Activated CD8-positive, alpha-beta T cell treated with anti-CD3 and anti-CD28 coated beads for 36 hours (primary cell): Measurements from ENCODE around the gene DMRT1. TPM values are rescaled to one million over a fixed set of nuclear protein-coding genes. Genes with fewer than 3 reads are reported as not detected.

ENCODE experiments used
- ATAC-seq: fragments of 200-7000 bp; cut with Tn5 transposase; one replicate; pipeline ENCODE4 v1.10.0; 2021; ENCODE audit warnings: mild to moderate bottlenecking, moderate library complexity
- CTCF ChIA-PET: fragments of 350-600 bp; sonication (Branson Sonifier 250); formaldehyde crosslinking; loops from one replicate; lab custom pipeline; 2021; ENCODE audit warnings: antibody characterized with exemption; lab: Charles Lee
- POLR2A ChIA-PET: fragments of 350-600 bp; sonication (Branson Sonifier 250); formaldehyde crosslinking; loops from one replicate; lab custom pipeline; 2021; ENCODE audit warnings: antibody characterized with exemption; lab: Charles Lee
- DNase-seq: peaks from one replicate; pipeline ENCODE4 v3.0.0-alpha.2; 2020
- H3K27ac Mint-ChIP-seq: one replicate; pipeline ENCODE4 v1.8.0; 2021; ENCODE audit warnings: mild to moderate bottlenecking, mixed read lengths
- H3K27me3 Mint-ChIP-seq: one replicate; pipeline ENCODE4 v1.8.0; 2021; ENCODE audit warnings: mixed read lengths
- H3K36me3 Mint-ChIP-seq: one replicate; pipeline ENCODE4 v1.8.0; 2021; ENCODE audit warnings: low read depth, mixed read lengths
- H3K4me1 Mint-ChIP-seq: one replicate; pipeline ENCODE4 v1.8.0; 2021; ENCODE audit warnings: low read depth, mixed read lengths
- H3K4me3 Mint-ChIP-seq: one replicate; pipeline ENCODE4 v1.8.0; 2021; ENCODE audit warnings: mild to moderate bottlenecking, moderate library complexity, mixed read lengths
- H3K9me3 Mint-ChIP-seq: one replicate; pipeline ENCODE4 v1.8.0; 2021; ENCODE audit warnings: mixed read lengths
- intact Hi-C: fragments of 100-400 bp; cut with micrococcal nuclease; formaldehyde crosslinking; loops from one replicate; pipeline ENCODE4 v1.10.0; 2022
- total RNA-seq, 2 experiments: library from RNA; stranded (reverse); gene quantifications; one replicate each; pipeline ENCODE4 v1.2.3, GENCODE V29; 2021
- TF ChIP-seq, protein P1 (sequence below): fragments of 200-600 bp; IDR thresholded peaks from one replicate; pipeline ENCODE4 v1.8.0; 2022; ENCODE audit warnings: antibody characterized with exemption, mild to moderate bottlenecking

Gene DMRT1
- total RNA-seq, 2 experiments from 2014 or later: not detected

DNA sequence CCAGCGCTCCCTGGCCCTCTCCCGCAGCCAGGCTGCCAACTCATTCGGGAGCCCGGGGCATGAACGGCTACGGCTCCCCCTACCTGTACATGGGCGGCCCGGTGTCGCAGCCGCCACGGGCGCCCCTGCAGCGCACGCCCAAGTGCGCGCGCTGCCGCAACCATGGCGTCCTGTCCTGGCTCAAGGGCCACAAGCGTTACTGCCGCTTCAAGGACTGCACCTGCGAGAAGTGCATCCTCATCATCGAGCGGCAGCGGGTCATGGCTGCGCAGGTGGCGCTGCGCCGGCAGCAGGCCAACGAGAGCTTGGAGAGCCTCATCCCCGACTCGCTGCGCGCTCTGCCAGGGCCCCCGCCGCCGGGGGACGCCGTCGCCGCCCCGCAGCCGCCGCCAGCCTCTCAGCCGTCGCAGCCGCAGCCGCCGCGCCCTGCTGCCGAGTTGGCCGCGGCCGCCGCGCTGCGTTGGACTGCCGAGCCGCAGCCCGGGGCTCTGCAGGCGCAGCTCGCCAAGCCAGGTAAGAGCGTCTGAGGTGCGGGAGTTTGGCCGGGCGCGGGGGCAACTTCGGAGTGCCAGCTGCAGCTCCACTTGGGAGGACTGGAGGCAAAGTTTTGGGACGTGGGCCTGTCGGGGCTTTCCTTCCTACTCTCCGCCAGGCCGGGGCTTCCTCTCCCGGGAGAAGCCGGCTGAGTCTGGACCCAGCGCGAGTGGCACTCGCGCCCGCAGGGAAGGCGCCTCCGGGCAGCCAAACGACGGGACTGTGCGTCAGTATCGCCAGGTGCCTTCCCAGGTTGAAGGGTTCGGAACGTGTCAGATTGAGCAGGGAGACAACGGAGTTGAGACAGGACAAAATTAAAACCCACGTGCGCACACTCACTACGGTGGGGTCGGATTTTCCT, 135.7 kb downstream of the DMRT1 start:
- ChIA-PET POLR2A (no interaction called here), CTCF (interaction anchor here (1.4 kb wide), 1 partner anchor 31 kb away, joined by 4 read pairs; no protein-coding TSS in a partner anchor)
- H3K27me3 Mint-ChIP-seq: peaks cover 76% of the 10 kb centered on the region
- intact Hi-C loops: loop anchor here (10.0 kb wide), 1 partner anchor 132 kb away; the partner anchor contains the start of gene DMRT1
- TF ChIP-seq, protein P1, sequence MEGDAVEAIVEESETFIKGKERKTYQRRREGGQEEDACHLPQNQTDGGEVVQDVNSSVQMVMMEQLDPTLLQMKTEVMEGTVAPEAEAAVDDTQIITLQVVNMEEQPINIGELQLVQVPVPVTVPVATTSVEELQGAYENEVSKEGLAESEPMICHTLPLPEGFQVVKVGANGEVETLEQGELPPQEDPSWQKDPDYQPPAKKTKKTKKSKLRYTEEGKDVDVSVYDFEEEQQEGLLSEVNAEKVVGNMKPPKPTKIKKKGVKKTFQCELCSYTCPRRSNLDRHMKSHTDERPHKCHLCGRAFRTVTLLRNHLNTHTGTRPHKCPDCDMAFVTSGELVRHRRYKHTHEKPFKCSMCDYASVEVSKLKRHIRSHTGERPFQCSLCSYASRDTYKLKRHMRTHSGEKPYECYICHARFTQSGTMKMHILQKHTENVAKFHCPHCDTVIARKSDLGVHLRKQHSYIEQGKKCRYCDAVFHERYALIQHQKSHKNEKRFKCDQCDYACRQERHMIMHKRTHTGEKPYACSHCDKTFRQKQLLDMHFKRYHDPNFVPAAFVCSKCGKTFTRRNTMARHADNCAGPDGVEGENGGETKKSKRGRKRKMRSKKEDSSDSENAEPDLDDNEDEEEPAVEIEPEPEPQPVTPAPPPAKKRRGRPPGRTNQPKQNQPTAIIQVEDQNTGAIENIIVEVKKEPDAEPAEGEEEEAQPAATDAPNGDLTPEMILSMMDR: no peak
- DNase-seq: no peak
- no peak for ATAC-seq
- no peaks in the 10 kb centered on the region for H3K36me3 Mint-ChIP-seq
- no peak overlapping the region for H3K27ac Mint-ChIP-seq
- H3K9me3 Mint-ChIP-seq: no peaks in the 10 kb centered on the region
- no peak overlapping the region for H3K4me3 Mint-ChIP-seq
- peaks cover 5% of the 10 kb centered on the region for H3K4me1 Mint-ChIP-seq

- POLR2A ChIA-PET: no interaction called here
- Mint-ChIP-seq H3K27me3 (peaks cover 78% of the 10 kb centered on the region), H3K36me3 (no peaks in the 10 kb centered on the region), H3K27ac (no peak overlapping the region), H3K4me3 (no peak overlapping the region), H3K4me1 (peaks cover 5% of the 10 kb centered on the region), H3K9me3 (no peaks in the 10 kb centered on the region)
- intact Hi-C loops: loop anchor here (10.0 kb wide), 1 partner anchor 133 kb away; the partner anchor contains the start of gene DMRT1
- CTCF ChIA-PET: interaction anchor here (0.6 to 1.5 kb wide), 4 partner anchors 13 to 41 kb away, joined by 3 to 6 read pairs (median 4); no protein-coding TSS in a partner anchor
- TF ChIP-seq, protein P1: no peak
- ATAC-seq (no peak), DNase-seq (no peak)
Measured at GRCh38 chr9:977838-978830, 136.6 kb downstream of the DMRT1 start.

GRCh38 chr9:979983-980382, 138.5 kb downstream of the DMRT1 start:
- Mint-ChIP-seq H3K27me3 (peaks cover 71% of the 10 kb centered on the region), H3K4me3 (no peak overlapping the region), H3K4me1 (no peaks in the 10 kb centered on the region), H3K9me3 (no peaks in the 10 kb centered on the region), H3K27ac (no peak overlapping the region), H3K36me3 (no peaks in the 10 kb centered on the region)
- DNase-seq: no peak
- ChIA-PET CTCF (interaction anchor here (1.0 to 1.5 kb wide), 2 partner anchors 11 to 51 kb away, joined by 3 to 4 read pairs; no protein-coding TSS in a partner anchor), POLR2A (interaction anchor here (1.0 kb wide), 1 partner anchor 141 kb away, joined by 4 read pairs; no protein-coding TSS in a partner anchor)
- ATAC-seq: no peak
- intact Hi-C loops: loop anchor here (10.0 kb wide), 1 partner anchor 135 kb away; the partner anchor contains the start of gene DMRT1
- TF ChIP-seq, protein P1: no peak

GRCh38 chr9:980640-981039, 139.1 kb downstream of the DMRT1 start:
- Mint-ChIP-seq H3K27ac (no peak overlapping the region), H3K9me3 (no peaks in the 10 kb centered on the region), H3K27me3 (peaks cover 65% of the 10 kb centered on the region), H3K36me3 (no peaks in the 10 kb centered on the region), H3K4me1 (no peaks in the 10 kb centered on the region), H3K4me3 (no peak overlapping the region)
- ATAC-seq (no peak), DNase-seq (no peak)
- CTCF ChIA-PET: interaction anchor here (1.0 to 1.5 kb wide), 2 partner anchors 17 to 52 kb away, joined by 4 to 5 read pairs; no protein-coding TSS in a partner anchor
- TF ChIP-seq, protein P1: no peak
- POLR2A ChIA-PET: interaction anchor here (1.0 kb wide), 1 partner anchor 142 kb away, joined by 4 read pairs; no protein-coding TSS in a partner anchor
- intact Hi-C loops: no loop called here
